ENCODE data around the gene CAVIN3. TPM values are rescaled to one million over a fixed set of nuclear protein-coding genes. Genes with fewer than 3 reads are reported as not detected.
"Not testable (repeated sequence)": the region's sequence is repeated elsewhere in the genome, so short reads cannot be mapped to it uniquely, and the experiment has no call there.

Gene CAVIN3
- total RNA-seq, 2 donors from 2014 or later = 303 to 717 TPM

GRCh38 chr11:6298605-6299004 is 21.7 kb downstream of the CAVIN3 start:
- Histone ChIP-seq H3K27me3 (replicated peaks; ENCODE audit: insufficient read depth) (no peaks in the 10 kb centered on the region), H3K27ac (no peak overlapping the region), H3K9me3 (no peaks in the 10 kb centered on the region), H3K4me1 (ENCODE audit: control insufficient read depth in 1 of 2, low read depth in 2 of 2) (no peaks in the 10 kb centered on the region), H3K36me3 (no peaks in the 10 kb centered on the region), H3K4me3 (no peak overlapping the region)
- no peak for ATAC-seq (ENCODE audit: insufficient number of reproducible peaks, low FRiP score, low read depth)
- TF ChIP-seq CTCF (IDR thresholded peaks at IDR 0.05) = peak; percentile 36
- DNase-seq (ENCODE audit: low spot score) = no peak

DNA sequence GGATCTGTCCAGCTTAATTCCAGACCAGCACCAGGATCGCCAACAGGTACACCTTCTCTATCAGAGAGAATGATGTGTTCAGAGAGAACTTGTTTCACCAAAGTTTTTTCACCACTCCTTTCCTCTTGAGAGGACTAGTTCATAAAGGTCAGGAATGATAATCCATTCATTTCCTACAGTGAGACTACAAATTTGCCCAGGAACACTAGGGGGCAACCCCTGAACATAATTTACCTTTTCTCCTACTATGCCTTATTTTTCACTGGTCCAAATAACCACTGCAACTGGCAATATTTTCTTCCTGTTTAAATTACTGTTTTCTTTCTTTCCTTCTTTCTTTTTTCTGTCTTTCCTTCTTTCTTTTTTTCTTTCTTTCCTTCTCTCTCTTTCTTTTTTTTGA is 22.5 kb downstream of the CAVIN3 start:
- Histone ChIP-seq H3K36me3 (no peaks in the 10 kb centered on the region), H3K4me1 (ENCODE audit: control insufficient read depth in 1 of 2, low read depth in 2 of 2) (no peaks in the 10 kb centered on the region), H3K27ac (no peak overlapping the region), H3K9me3 (no peaks in the 10 kb centered on the region), H3K27me3 (replicated peaks; ENCODE audit: insufficient read depth) (no peaks in the 10 kb centered on the region), H3K4me3 (no peak overlapping the region)
- TF ChIP-seq CTCF (IDR thresholded peaks at IDR 0.05) = peak; percentile 44
- ATAC-seq (ENCODE audit: insufficient number of reproducible peaks, low FRiP score, low read depth) = no peak
- no peak for DNase-seq (ENCODE audit: low spot score)

DNA sequence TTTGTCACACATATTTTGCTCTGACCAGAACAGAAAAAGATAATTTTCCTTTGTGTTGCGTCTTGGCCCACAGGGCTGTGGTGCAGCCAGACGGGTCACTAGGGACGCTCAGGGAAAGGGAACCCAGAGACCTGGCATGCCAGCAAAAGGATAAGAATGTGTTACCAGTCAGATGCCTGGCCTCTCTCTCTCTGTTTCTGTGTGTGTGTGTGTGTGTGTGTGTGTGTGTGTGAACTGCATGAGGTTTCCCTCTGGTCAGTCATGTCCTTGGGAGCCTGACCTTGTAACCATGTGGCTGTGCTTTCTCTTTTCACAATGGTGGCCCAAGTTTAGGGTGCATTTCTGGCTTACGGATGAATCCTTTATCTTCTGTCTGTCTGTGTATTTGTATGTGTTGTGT is 35.3 kb downstream of the CAVIN3 start:
- ATAC-seq (ENCODE audit: insufficient number of reproducible peaks, low FRiP score, low read depth) = no peak
- no peak for TF ChIP-seq CTCF (IDR thresholded peaks at IDR 0.05)
- Histone ChIP-seq H3K36me3 (no peaks in the 10 kb centered on the region), H3K4me1 (ENCODE audit: control insufficient read depth in 1 of 2, low read depth in 2 of 2) (no peaks in the 10 kb centered on the region), H3K27me3 (replicated peaks; ENCODE audit: insufficient read depth) (no peaks in the 10 kb centered on the region), H3K27ac (no peak overlapping the region), H3K9me3 (no peaks in the 10 kb centered on the region), H3K4me3 (no peak overlapping the region)
- no peak for DNase-seq (ENCODE audit: low spot score)

DNA sequence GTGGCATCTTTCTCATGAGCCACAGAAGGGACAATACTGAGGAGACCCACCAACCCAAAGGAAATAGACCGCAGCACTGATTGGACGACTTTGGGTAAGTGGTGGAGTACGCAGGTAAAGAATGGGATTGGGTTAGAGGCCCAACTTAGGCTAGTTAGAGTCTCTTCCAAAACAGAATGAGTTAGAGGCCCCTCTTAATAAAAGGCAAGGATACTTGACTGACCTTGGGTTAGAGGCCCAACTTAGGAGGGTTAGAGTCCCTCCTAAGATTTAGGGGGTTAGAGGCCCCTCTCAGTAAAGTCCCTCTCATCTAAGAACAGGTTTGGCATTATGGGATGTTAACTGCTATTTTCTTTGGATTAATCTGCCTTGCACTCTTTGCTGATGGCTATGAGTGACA is 36.1 kb downstream of the CAVIN3 start:
- ATAC-seq (ENCODE audit: insufficient number of reproducible peaks, low FRiP score, low read depth) = no peak

DNA sequence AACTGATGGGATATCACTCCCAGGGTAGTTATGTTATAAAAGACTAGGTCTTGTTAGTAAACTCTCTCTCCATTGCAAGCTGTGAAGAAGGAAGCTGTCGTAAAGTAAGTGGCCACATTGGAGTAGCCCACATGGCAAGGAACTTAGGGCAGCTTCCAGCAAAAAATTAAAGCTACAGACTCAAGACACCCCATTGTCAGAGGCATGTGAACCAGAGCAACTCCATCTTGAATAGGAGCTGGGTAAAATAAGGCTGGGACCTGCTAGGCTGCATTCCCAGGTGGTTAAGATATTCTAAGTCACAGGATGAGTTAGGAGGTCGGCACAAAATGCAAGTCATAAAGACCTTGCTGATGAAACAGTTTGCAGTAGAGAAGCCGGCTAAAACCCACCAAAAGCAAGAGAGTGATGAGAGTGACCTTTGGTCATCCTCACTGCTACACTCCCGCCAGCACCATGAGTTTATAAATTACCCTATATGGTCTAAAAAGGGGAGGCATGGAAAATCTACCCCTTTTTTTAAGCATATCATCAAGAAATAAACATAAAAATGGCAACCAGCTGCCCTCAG is 36.8 kb downstream of the CAVIN3 start:
- Histone ChIP-seq H3K36me3 (no peaks in the 10 kb centered on the region), H3K9me3 (no peaks in the 10 kb centered on the region), H3K27me3 (replicated peaks; ENCODE audit: insufficient read depth) (no peaks in the 10 kb centered on the region), H3K4me1 (ENCODE audit: control insufficient read depth in 1 of 2, low read depth in 2 of 2) (no peaks in the 10 kb centered on the region), H3K4me3 (no peak overlapping the region), H3K27ac (no peak overlapping the region)
- no peak for DNase-seq (ENCODE audit: low spot score)
- TF ChIP-seq CTCF (IDR thresholded peaks at IDR 0.05) = no peak
- ATAC-seq (ENCODE audit: insufficient number of reproducible peaks, low FRiP score, low read depth) = no peak

More for the DNA sequence above, 36.1 kb downstream of the CAVIN3 start:
- no peak for TF ChIP-seq CTCF (IDR thresholded peaks at IDR 0.05)
- H3K9me3 ChIP-seq = no peaks in the 10 kb centered on the region
- no peak overlapping the region for H3K4me3 ChIP-seq
- no peak for DNase-seq (ENCODE audit: low spot score)
- H3K27ac ChIP-seq = no peak overlapping the region
- H3K4me1 ChIP-seq (ENCODE audit: control insufficient read depth in 1 of 2, low read depth in 2 of 2) = no peaks in the 10 kb centered on the region
- H3K27me3 ChIP-seq (replicated peaks; ENCODE audit: insufficient read depth) = no peaks in the 10 kb centered on the region
- no peaks in the 10 kb centered on the region for H3K36me3 ChIP-seq

DNA sequence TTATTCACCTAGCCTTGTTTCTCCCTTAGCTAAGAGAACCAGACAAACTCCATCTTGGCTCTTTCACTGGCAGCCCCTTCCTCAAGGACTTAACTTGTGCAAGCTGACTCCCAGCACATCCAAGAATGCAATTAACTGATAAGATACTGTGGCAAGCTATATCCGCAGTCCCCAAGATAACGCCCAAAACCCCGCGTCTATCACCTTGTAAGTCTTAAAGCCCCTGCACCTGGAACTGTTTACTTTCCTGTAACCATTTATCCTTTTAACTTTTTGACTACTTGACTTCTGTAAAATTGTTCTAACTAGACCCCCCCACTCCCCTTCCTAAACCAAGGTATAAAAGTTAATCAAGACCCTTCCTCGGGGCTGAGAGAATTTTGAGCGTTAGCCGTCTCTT is 39.5 kb downstream of the CAVIN3 start:
- not testable (repeated sequence) for H3K4me3 ChIP-seq; H3K36me3 ChIP-seq; ATAC-seq (ENCODE audit: insufficient number of reproducible peaks, low FRiP score, low read depth); H3K27me3 ChIP-seq (replicated peaks; ENCODE audit: insufficient read depth); H3K27ac ChIP-seq; H3K9me3 ChIP-seq; DNase-seq (ENCODE audit: low spot score); H3K4me1 ChIP-seq (ENCODE audit: control insufficient read depth in 1 of 2, low read depth in 2 of 2)

All from thoracic aorta (tissue), 2 donors.